Transverse colon (tissue), 4 donors: ENCODE results near the gene LIPA.

ENCODE experiments used
- CTCF ChIP-seq, 5 experiments: fragments of 200-600 bp in 3 of 5; fragments of 450-650 bp in 2 of 5; sonication (generic) in 3 of 5; IDR thresholded peaks; 1 replicate in 2 of 5; 2 replicates in 3 of 5; pipeline ENCODE4 v1.5.1; 2016 to 2017; ENCODE audit warnings: antibody characterized with exemption in 5 of 5, inconsistent platforms in 3 of 5, mild to moderate bottlenecking in 2 of 5, moderate library complexity in 1 of 5
- POLR2AphosphoS5 ChIP-seq, 3 donors: sonication (generic); formaldehyde crosslinking; IDR thresholded peaks; one replicate each; pipeline ENCODE4 v1.6.1; 2016; ENCODE audit warnings: antibody characterized with exemption in 3 of 3

DNA sequence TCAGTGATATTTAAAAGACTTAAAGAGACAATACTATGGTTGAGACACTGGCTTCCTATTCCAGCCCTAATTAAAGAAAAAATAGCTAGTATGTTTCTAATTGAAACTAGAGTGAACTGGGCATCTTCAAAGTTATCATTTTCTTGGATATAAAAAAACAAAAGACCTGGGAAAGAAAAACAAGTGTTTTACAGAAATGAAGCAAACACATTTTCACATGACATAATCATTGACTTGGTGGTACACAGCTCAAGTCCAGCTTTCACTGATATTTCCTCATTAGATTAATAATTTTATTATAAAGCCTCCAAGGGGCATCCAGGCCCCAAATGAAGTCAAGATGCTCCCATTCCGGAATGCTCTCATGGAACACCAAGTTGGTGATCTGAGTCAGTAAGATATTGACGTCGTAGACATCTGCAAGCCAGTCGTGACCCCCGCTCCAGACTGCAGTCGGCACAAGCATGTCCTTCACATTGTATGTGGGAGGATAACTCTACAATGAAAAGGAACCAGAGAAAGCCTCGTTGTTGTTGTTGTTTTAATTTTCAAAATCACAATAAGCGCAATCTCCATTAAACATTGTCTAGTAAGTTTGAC, 36.9 kb downstream of the LIPA start:
- no peak for TF ChIP-seq CTCF (IDR thresholded peaks at IDR 0.05)
- TF ChIP-seq POLR2AphosphoS5 (IDR thresholded peaks at IDR 0.05), result no peak
